Measurements from ENCODE around the gene HIPK2. TPM values are rescaled to one million over a fixed set of nuclear protein-coding genes. Genes with fewer than 3 reads are reported as not detected.

Gene HIPK2
- polyA plus RNA-seq, 1 donor (not counting 4 experiments of a cell fraction or from before 2014, with no cell fraction given): 5.8 TPM

DNA sequence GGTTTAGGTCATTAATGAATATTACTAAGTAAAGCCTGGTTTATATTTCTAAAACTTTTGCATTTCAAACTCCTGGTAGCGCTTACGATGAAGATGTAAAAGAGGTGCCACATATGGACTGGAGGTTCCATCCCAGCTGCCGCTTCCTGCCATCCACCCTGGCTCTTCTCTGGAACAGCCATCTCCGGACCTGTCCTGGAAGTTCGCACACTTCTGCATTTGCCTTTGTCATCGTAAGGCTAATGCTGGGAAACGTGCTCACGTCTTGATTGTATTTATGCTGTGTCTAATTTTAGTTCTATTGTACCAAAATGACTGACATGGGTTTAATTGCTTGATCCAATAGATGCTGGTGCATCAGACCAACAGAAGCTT, 103.1 kb downstream of the HIPK2 start:
- DNase-seq (ENCODE audit: low read depth, low spot score): no peak
- no peak overlapping the region for H3K4me2 ChIP-seq (ENCODE audit: control insufficient read depth, extremely low read depth, insufficient read depth, low read depth, low read length)
- H3K36me3 ChIP-seq (ENCODE audit: control insufficient read depth in 2 of 2, extremely low read depth in 1 of 2, insufficient read depth in 2 of 2, low read length in 2 of 2): peaks cover 0 to 1% of the 10 kb centered on the region in 2 experiments
- dilution Hi-C loops (cut with MboI; ENCODE audit: extremely low pct_ligation_motif_present, low sequenced_read_pairs): no loop called here
- peaks cover 7% of the 10 kb centered on the region for H3K4me1 ChIP-seq (ENCODE audit: control insufficient read depth, extremely low read depth, insufficient read depth, low read length)
- H3K9ac ChIP-seq (ENCODE audit: control insufficient read depth, extremely low read depth, insufficient read depth, low read length): no peak overlapping the region
- no peak overlapping the region for H3K4me3 ChIP-seq (ENCODE audit: control insufficient read depth in 2 of 3, extremely low read depth in 1 of 3, insufficient read depth in 2 of 3, low read depth in 1 of 3, low read length in 3 of 3)
- H3K9me1 ChIP-seq (ENCODE audit: control insufficient read depth, extremely low read depth, insufficient read depth, low read length): no peaks in the 10 kb centered on the region
- no peak overlapping the region for H2AFZ ChIP-seq (ENCODE audit: control insufficient read depth, low read length)
- no peak for FAIRE-seq
- no peaks in the 10 kb centered on the region for H3K9me3 ChIP-seq (ENCODE audit: control insufficient read depth, low read depth, low read length)
- H3K27me3 ChIP-seq (ENCODE audit: control insufficient read depth, extremely low read depth, insufficient read depth, low read length): no peaks in the 10 kb centered on the region
- H3K27ac ChIP-seq (ENCODE audit: control insufficient read depth, insufficient read depth, low read length): no peak overlapping the region
- H4K20me1 ChIP-seq (ENCODE audit: control insufficient read depth, extremely low read depth, insufficient read depth, low read length): no peaks in the 10 kb centered on the region
- TF ChIP-seq EZH2 (IDR thresholded peaks at IDR 0.05; ENCODE audit: low read length): no peak
- TF ChIP-seq, protein P1, sequence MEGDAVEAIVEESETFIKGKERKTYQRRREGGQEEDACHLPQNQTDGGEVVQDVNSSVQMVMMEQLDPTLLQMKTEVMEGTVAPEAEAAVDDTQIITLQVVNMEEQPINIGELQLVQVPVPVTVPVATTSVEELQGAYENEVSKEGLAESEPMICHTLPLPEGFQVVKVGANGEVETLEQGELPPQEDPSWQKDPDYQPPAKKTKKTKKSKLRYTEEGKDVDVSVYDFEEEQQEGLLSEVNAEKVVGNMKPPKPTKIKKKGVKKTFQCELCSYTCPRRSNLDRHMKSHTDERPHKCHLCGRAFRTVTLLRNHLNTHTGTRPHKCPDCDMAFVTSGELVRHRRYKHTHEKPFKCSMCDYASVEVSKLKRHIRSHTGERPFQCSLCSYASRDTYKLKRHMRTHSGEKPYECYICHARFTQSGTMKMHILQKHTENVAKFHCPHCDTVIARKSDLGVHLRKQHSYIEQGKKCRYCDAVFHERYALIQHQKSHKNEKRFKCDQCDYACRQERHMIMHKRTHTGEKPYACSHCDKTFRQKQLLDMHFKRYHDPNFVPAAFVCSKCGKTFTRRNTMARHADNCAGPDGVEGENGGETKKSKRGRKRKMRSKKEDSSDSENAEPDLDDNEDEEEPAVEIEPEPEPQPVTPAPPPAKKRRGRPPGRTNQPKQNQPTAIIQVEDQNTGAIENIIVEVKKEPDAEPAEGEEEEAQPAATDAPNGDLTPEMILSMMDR (optimal IDR thresholded peaks at IDR 0.05 in 1 of 3, IDR thresholded peaks at IDR 0.05 in 1 of 3, conservative IDR thresholded peaks at IDR 0.05 in 1 of 3; ENCODE audit: extremely low read depth in 1 of 3, insufficient read depth in 2 of 3, low read length in 3 of 3): no peak
- H3K79me2 ChIP-seq (ENCODE audit: control insufficient read depth, insufficient read depth, low read length): peaks cover 2% of the 10 kb centered on the region

DNA sequence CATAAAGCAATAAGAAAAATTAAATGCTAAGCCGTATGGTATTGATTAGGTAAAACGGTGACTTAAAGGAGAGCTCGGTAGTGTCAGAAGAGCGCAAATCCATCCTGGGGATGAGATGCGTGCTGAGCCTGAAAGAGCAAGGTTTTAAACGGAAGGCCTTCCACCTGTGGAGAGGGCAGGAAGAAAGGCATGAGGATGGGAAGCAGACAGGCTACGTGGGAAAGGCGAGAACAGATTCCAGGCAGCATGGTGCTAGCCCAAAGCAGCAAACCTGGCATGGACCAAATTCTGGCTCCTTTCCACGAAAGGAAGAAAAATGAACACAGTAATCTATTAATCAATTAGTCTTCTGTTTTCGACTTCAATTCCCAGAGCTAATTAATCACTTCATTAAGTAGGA, 103.5 kb downstream of the HIPK2 start:
- no peak overlapping the region for H3K9ac ChIP-seq (ENCODE audit: control insufficient read depth, extremely low read depth, insufficient read depth, low read length)
- no peak overlapping the region for H3K4me2 ChIP-seq (ENCODE audit: control insufficient read depth, extremely low read depth, insufficient read depth, low read depth, low read length)
- H3K36me3 ChIP-seq (ENCODE audit: control insufficient read depth in 2 of 2, extremely low read depth in 1 of 2, insufficient read depth in 2 of 2, low read length in 2 of 2): peaks cover 0 to 1% of the 10 kb centered on the region in 2 experiments
- peaks cover 2% of the 10 kb centered on the region for H3K79me2 ChIP-seq (ENCODE audit: control insufficient read depth, insufficient read depth, low read length)
- H3K27ac ChIP-seq (ENCODE audit: control insufficient read depth, insufficient read depth, low read length): no peak overlapping the region
- FAIRE-seq (no peak), DNase-seq (ENCODE audit: low read depth, low spot score) (no peak)
- no peak overlapping the region for H2AFZ ChIP-seq (ENCODE audit: control insufficient read depth, low read length)
- dilution Hi-C loops (cut with MboI; ENCODE audit: extremely low pct_ligation_motif_present, low sequenced_read_pairs): no loop called here
- no peak for TF ChIP-seq EZH2 (IDR thresholded peaks at IDR 0.05; ENCODE audit: low read length)
- TF ChIP-seq, protein P1 (optimal IDR thresholded peaks at IDR 0.05 in 1 of 3, IDR thresholded peaks at IDR 0.05 in 1 of 3, conservative IDR thresholded peaks at IDR 0.05 in 1 of 3; ENCODE audit: extremely low read depth in 1 of 3, insufficient read depth in 2 of 3, low read length in 3 of 3): no peak
- no peaks in the 10 kb centered on the region for H3K9me1 ChIP-seq (ENCODE audit: control insufficient read depth, extremely low read depth, insufficient read depth, low read length)
- H3K27me3 ChIP-seq (ENCODE audit: control insufficient read depth, extremely low read depth, insufficient read depth, low read length): no peaks in the 10 kb centered on the region
- H3K4me3 ChIP-seq (ENCODE audit: control insufficient read depth in 2 of 3, extremely low read depth in 1 of 3, insufficient read depth in 2 of 3, low read depth in 1 of 3, low read length in 3 of 3): no peak overlapping the region
- peaks cover 7% of the 10 kb centered on the region for H3K4me1 ChIP-seq (ENCODE audit: control insufficient read depth, extremely low read depth, insufficient read depth, low read length)
- no peaks in the 10 kb centered on the region for H3K9me3 ChIP-seq (ENCODE audit: control insufficient read depth, low read depth, low read length)
- no peaks in the 10 kb centered on the region for H4K20me1 ChIP-seq (ENCODE audit: control insufficient read depth, extremely low read depth, insufficient read depth, low read length)
